Progenitor cell of endocrine pancreas (in vitro differentiated cells): ENCODE data around the gene IZUMO1. TPM values are rescaled to one million over a fixed set of nuclear protein-coding genes. Genes with fewer than 3 reads are reported as not detected.

Experiments
- DNase-seq: peaks from one replicate; pipeline ENCODE4 v3.0.0; 2021; ENCODE audit warnings: low spot score; ENCODE audit not compliant: unreplicated experiment
- H3K27ac Mint-ChIP-seq: 2 replicates; pipeline ENCODE4 v1.8.0; 2021; ENCODE audit warnings: mild to moderate bottlenecking, moderate library complexity, mixed read lengths
- H3K27me3 Mint-ChIP-seq: 2 replicates; pipeline ENCODE4 v1.8.0; 2021; ENCODE audit warnings: mixed read lengths
- H3K36me3 Mint-ChIP-seq: 2 replicates; pipeline ENCODE4 v1.8.0; 2022; ENCODE audit warnings: mixed read lengths; ENCODE audit not compliant: insufficient read depth
- H3K4me1 Mint-ChIP-seq: 2 replicates; pipeline ENCODE4 v1.8.0; 2021; ENCODE audit warnings: low read depth, mixed read lengths
- H3K4me3 Mint-ChIP-seq: 2 replicates; pipeline ENCODE4 v1.8.0; 2021; ENCODE audit warnings: low read depth, mild to moderate bottlenecking, moderate library complexity, mixed read lengths
- H3K9me3 Mint-ChIP-seq: 2 replicates; pipeline ENCODE4 v1.8.0; 2021; ENCODE audit warnings: low read depth, mixed read lengths
- CTCF ChIP-seq: fragments of 200-600 bp; sonication (generic); IDR thresholded peaks from one replicate; pipeline ENCODE4 v1.5.0; 2021; ENCODE audit warnings: antibody characterized with exemption, mild to moderate bottlenecking; ENCODE audit not compliant: unreplicated experiment
- total RNA-seq: library from RNA; stranded (reverse); gene quantifications from 2 replicates; pipeline ENCODE4 v1.2.1, GENCODE V29; 2021

Gene IZUMO1
- total RNA-seq, 1 donor from 2014 or later: 1.0 TPM

DNA sequence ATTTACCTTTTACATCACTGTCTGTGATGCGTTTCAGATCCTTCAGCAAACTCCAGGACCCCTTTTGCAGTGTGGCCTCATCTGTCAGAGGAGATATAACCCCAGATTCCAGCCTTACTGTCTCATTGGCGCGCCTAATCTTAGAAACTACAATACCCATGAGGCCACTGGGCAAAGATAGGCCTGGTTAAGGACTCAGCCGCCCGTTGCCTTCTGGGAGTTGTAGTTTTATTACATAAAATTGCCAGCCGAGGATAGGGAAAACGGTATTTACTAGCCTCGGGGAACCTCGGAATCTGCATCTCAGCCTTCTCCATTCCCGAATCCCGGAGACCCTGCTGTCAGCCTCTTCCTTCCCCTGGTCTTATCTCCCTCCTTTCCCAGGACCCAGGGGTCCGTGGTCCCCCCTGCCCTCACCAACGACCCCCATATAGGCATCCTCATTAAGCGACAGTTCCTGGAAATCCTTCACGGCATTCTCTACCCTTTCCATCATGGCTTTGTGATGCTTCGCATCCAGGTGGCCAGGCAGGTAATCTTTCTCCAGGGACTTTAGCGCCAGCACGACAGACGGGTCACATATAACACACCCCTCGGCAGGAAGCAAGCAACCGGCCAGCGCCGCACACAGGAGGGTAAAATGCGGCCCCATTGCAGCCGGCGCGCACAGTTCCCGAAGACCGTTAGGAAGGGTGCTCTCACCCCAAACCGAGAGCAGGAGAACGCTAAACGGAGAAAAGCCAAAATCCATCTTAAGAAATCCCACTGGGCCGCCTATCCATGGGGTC lies 1.3 kb downstream of the IZUMO1 start:
- peaks cover 5% of the 10 kb centered on the region for H3K9me3 Mint-ChIP-seq
- peaks cover 27% of the 10 kb centered on the region for H3K27me3 Mint-ChIP-seq
- no peak overlapping the region for H3K4me3 Mint-ChIP-seq
- no peak for TF ChIP-seq CTCF
- no peak overlapping the region for H3K27ac Mint-ChIP-seq
- no peaks in the 10 kb centered on the region for H3K4me1 Mint-ChIP-seq
- peaks cover 2% of the 10 kb centered on the region for H3K36me3 Mint-ChIP-seq
- no peak for DNase-seq

GRCh38 chr19:48742096-48742495 lies 4.6 kb downstream of the IZUMO1 start:
- Mint-ChIP-seq H3K4me1 (peaks cover 3% of the 10 kb centered on the region), H3K4me3 (no peak overlapping the region), H3K36me3 (peaks cover 2% of the 10 kb centered on the region), H3K27ac (no peak overlapping the region), H3K9me3 (peaks cover 5% of the 10 kb centered on the region), H3K27me3 (peaks cover 32% of the 10 kb centered on the region)
- DNase-seq: no peak
- TF ChIP-seq CTCF: no peak

DNA sequence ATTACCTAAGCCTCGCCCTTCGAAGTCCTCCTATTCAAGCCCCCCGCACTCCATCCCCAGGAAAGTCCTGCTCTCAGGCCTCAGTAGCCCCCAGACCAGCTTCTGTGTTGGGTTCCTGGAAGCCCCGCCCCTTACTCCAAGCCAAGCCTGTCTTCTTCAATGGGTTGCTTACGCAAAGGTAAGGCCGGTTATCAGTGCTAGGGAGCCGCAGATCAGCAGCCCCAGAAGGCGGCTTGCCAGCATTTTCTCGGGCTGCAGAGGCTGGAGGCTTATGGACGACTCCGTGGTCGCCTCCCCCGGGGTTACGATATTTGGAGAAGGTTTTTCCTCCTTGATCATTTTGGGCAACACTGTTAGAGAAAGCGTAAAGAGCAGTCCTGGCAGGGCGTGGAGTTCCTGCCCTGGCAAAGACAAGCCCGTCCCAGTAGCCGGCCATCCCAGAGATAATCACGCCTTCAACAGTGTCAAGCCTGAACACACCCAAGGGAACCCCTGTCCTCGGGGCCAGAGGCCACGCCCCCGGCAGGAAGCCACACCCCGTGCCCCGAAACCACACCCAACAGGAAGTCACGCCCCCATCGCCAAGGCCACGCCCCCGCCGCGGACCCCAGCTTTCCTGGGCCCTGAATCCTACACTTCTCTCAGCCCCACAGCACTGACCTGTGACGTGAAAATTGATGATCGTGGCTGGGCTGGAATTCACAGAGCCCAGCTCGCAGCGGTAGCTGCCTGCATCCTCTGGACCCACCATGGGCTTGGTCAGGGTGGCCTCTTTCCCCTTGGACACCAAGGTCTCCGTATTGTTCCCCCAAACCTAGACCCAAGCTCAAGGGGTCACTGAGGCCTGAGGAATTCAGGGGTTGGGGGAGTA lies 5.3 kb downstream of the IZUMO1 start:
- Mint-ChIP-seq H3K27ac (no peak overlapping the region), H3K4me3 (no peak overlapping the region), H3K27me3 (peaks cover 33% of the 10 kb centered on the region), H3K4me1 (peaks cover 3% of the 10 kb centered on the region), H3K36me3 (peaks cover 2% of the 10 kb centered on the region), H3K9me3 (peaks cover 5% of the 10 kb centered on the region)
- DNase-seq: no peak
- TF ChIP-seq CTCF: no peak

GRCh38 chr19:48740164-48740972 lies 6.3 kb downstream of the IZUMO1 start, which contains the start of gene RASIP1:
RASIP1 (minus strand) TSS chr19:48740610; CDS start chr19:48740282, 328 bp downstream.
- H3K27ac Mint-ChIP-seq: no peak within 1 kb of the TSS
- H3K9me3 Mint-ChIP-seq: no peaks in the 10 kb centered on the region
- DNase-seq: no peak
- no peak within 1 kb of the TSS for H3K4me3 Mint-ChIP-seq
- no peak for TF ChIP-seq CTCF
- peaks cover 3% of the 10 kb centered on the region for H3K4me1 Mint-ChIP-seq
- H3K27me3 Mint-ChIP-seq: peaks cover 31% of the 10 kb centered on the region
- H3K36me3 Mint-ChIP-seq: no peaks in the 10 kb centered on the region
